Erythroblast (primary cell): Measurements from ENCODE around the gene U2AF2.

Source experiments
- GATA1 ChIP-seq: IDR thresholded peaks from 2 replicates; pipeline ENCODE4 v1.6.1; 2011; ENCODE audit warnings: low read depth, mild to moderate bottlenecking, control low read depth, low read length, moderate library complexity
- POLR2A ChIP-seq: IDR thresholded peaks from 2 replicates; pipeline ENCODE4 v1.6.1; 2011; ENCODE audit warnings: mild to moderate bottlenecking, low read length

DNA sequence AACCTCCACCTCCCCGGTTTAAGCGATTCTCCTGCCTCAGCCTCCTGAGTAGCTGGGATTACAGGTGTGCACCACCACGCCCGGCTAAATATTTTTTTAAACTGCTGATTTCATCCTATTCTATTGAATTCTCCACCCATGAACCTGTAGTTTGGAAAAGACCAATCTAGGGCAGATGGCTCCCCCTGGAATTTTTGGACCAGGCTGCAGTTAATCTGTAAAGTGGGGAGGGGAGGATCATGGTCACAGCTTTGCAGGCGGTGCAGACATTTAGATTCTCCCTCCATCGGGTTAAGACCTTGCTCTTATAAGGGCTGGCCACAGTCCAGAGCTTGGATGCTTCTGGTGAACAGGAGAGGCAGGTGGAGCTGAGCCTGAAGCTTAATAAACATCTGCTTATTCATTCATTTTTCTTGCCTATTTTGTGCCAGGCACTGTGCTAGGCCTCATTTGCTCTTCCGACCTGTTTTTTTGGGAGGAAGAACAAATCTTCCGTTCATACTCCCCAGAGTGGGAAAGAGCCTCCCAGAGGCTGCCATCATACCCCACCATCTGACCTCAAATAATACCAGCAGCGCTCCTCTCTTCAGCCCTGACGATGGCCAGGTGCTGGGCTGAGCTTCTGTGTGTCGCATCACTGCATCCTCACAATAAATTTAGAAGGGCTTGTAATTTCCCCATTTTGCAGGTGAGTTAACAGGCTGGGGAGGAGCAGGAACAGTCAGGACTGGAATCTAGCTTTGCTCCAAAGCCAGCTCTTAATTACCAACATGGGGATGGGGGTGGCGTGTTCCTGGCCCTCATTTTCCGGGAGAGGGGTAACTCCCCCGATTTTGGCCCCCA, 7.7 kb upstream of the U2AF2 start:
- TF ChIP-seq POLR2A: no peak
- no peak for TF ChIP-seq GATA1
